Measurements from ENCODE around the gene DUSP22. TPM values are rescaled to one million over a fixed set of nuclear protein-coding genes. Genes with fewer than 3 reads are reported as not detected.

Gene DUSP22
- total and polyA plus RNA-seq, 2 of the 8 experiments (the other 6 are each of a cell fraction or from before 2014, with no cell fraction given) = 15.5 to 32.4 TPM

DNA sequence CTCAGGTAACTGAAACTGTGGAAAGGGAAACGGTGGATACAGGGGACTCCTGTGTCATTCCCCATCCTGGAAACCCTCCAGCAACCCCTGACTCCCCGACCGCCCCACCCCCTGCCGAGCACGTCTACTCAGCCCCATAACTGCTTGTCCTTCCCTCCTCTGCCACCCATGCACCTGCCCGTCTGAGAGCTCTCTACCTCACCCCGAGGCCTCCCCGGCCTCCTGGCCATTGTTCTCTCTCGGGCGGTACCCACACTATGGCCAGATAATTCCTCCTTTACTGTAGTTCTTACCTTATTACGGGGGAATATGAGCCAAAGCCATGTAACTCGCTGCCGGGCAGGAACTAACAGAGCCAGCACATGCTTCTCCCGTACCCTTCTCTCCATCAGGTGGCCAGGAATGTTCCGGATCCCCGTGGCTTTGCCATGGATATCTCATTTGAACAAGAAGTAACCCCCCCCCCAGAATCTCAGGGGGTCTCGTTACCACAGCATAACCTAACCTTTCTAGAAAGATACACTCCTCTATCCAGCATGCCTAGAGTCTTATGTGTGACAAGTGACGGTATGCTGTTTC lies 94.5 kb downstream of the DUSP22 start (continued):
- no peak for TF ChIP-seq SIX5 (IDR thresholded peaks at IDR 0.05; ENCODE audit: low read depth, low read length)
- no peak for TF ChIP-seq RNF2 (IDR thresholded peaks at IDR 0.05; ENCODE audit: borderline replicate concordance, low read depth, low read length, missing control alignments, poor library complexity, severe bottlenecking)
